Measurements from ENCODE around the gene SEPTIN11.

The SEPTIN11 gene

GRCh38 chr4:76998251-76998901 is 48.8 kb downstream of the SEPTIN11 start:
- DNase-seq (ENCODE audit: low spot score) = no peak
- in situ Hi-C loops (cut with MboI; ENCODE audit: low sequenced_read_pairs, unreplicated experiment) = no loop called here

More at GRCh38 chr4:76998251-76998901, 48.8 kb downstream of the SEPTIN11 start:
- no peak for TF ChIP-seq CTCF (IDR thresholded peaks at IDR 0.05; ENCODE audit: borderline replicate concordance, control extremely low read depth, extremely low read depth, insufficient read depth, missing control alignments)

All from GM13976 (cell line).